GM11168 (cell line): ENCODE data around the gene SLC5A2.

Experiments used
- in situ Hi-C: fragments of 300-500 bp; cut with MboI; formaldehyde crosslinking; loops from one replicate; pipeline ENCODE4 v1.12.0; 2022; ENCODE audit warnings: low sequenced_read_pairs; ENCODE audit not compliant: unreplicated experiment

The SLC5A2 gene

GRCh38 chr16:31474173-31474714 is 8.7 kb upstream of the SLC5A2 start:
- in situ Hi-C loops, result no loop called here

GRCh38 chr16:31474773-31475738 is 7.9 kb upstream of the SLC5A2 start:
- in situ Hi-C loops, result no loop called here

- in situ Hi-C loops, result no loop called here
Observed at GRCh38 chr16:31475946-31476302, 7.0 kb upstream of the SLC5A2 start.

GRCh38 chr16:31476303-31477219 is 6.4 kb upstream of the SLC5A2 start:
- in situ Hi-C loops, result no loop called here

- in situ Hi-C loops, result no loop called here
Observed at GRCh38 chr16:31477220-31478216, 5.4 kb upstream of the SLC5A2 start.

GRCh38 chr16:31478956-31479355 is 4.0 kb upstream of the SLC5A2 start:
- in situ Hi-C loops, result no loop called here

GRCh38 chr16:31479751-31480150 is 3.2 kb upstream of the SLC5A2 start:
- in situ Hi-C loops, result loop anchor here (10.0 kb wide), 1 partner anchor 385 kb away; no protein-coding TSS in a partner anchor

GRCh38 chr16:31480851-31481536 is 1.9 kb upstream of the SLC5A2 start:
- in situ Hi-C loops, result loop anchor here (10.0 kb wide), 1 partner anchor 384 kb away; no protein-coding TSS in a partner anchor

- in situ Hi-C loops, result loop anchor here (10.0 kb wide), 1 partner anchor 381 kb away; no protein-coding TSS in a partner anchor
Observed at GRCh38 chr16:31484048-31484447, 1.1 kb downstream of the SLC5A2 start.

GRCh38 chr16:31484491-31485171 is 1.7 kb downstream of the SLC5A2 start:
- in situ Hi-C loops, result loop anchor here (10.0 kb wide), 1 partner anchor 380 kb away; no protein-coding TSS in a partner anchor

GRCh38 chr16:31485571-31485970 is 2.6 kb downstream of the SLC5A2 start:
- in situ Hi-C loops, result loop anchor here (10.0 kb wide), 1 partner anchor 379 kb away; no protein-coding TSS in a partner anchor

GRCh38 chr16:31486045-31486444 is 3.1 kb downstream of the SLC5A2 start:
- in situ Hi-C loops, result loop anchor here (10.0 kb wide), 1 partner anchor 379 kb away; no protein-coding TSS in a partner anchor

GRCh38 chr16:31487071-31487719 is 4.3 kb downstream of the SLC5A2 start:
- in situ Hi-C loops, result loop anchor here (10.0 kb wide), 1 partner anchor 378 kb away; no protein-coding TSS in a partner anchor

- in situ Hi-C loops, result loop anchor here (10.0 kb wide), 1 partner anchor 377 kb away; no protein-coding TSS in a partner anchor
Observed at GRCh38 chr16:31487720-31488467, 5.0 kb downstream of the SLC5A2 start.

GRCh38 chr16:31488468-31489297 is 5.8 kb downstream of the SLC5A2 start:
- in situ Hi-C loops, result loop anchor here (10.0 kb wide), 1 partner anchor 376 kb away; no protein-coding TSS in a partner anchor

GRCh38 chr16:31489298-31489564 is 6.3 kb downstream of the SLC5A2 start:
- in situ Hi-C loops, result loop anchor here (10.0 kb wide), 1 partner anchor 376 kb away; no protein-coding TSS in a partner anchor
